ENCODE results near the gene PROSER1. TPM values are rescaled to one million over a fixed set of nuclear protein-coding genes. Genes with fewer than 3 reads are reported as not detected.

Gene PROSER1
- total and polyA plus RNA-seq, 10 of the 15 experiments (the other 5 are each of a cell fraction or from before 2014, with no cell fraction given), result 14.3 to 66.0 (median 26.9) TPM

DNA sequence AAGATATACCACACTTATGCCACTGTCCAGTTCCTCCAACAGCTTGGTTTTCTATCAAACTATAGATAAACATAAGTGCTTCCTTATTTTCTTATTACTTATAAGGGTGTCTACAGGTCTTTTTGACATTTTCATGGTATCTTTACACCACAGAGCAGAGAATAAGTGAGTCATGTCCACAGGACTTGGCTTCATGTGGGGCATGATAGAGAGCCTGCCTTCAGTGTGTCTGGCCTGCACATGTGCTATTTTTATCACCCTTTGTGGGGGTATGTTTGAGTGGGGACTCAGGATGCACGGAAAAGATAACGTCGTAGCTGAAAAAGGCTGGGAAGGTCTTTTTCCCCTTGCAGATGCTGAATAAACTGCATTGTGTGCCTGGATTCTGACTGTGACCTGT, 39.1 kb downstream of the PROSER1 start:
- POLR2A ChIA-PET, result no interaction called here
- FAIRE-seq, result no peak
- Histone ChIP-seq H3K27me3 (replicated peaks in 1 of 2; ENCODE audit: control insufficient read depth in 2 of 2, insufficient read depth in 2 of 2, low read length in 1 of 2) (no peaks in the 10 kb centered on the region; a peak in 1 of 4 replicates), H2AFZ (ENCODE audit: control insufficient read depth, low read depth, low read length) (no peak overlapping the region), H4K20me1 (ENCODE audit: control insufficient read depth, insufficient read depth) (no peaks in the 10 kb centered on the region), H3K27ac (ENCODE audit: control insufficient read depth, insufficient read depth) (no peak overlapping the region), H3K9me3 (replicated peaks; ENCODE audit: control insufficient read depth, insufficient read depth, low read length) (no peaks in the 10 kb centered on the region), H3K4me3 (no peak overlapping the region), H3K4me2 (ENCODE audit: control insufficient read depth, insufficient read depth) (no peak overlapping the region), H3K79me2 (ENCODE audit: control insufficient read depth, insufficient read depth, low read length) (no peaks in the 10 kb centered on the region), H3K9ac (ENCODE audit: control insufficient read depth, insufficient read depth, low read length) (no peak overlapping the region), H3K4me1 (ENCODE audit: control insufficient read depth, insufficient read depth, low read length) (no peaks in the 10 kb centered on the region), H3K36me3 (ENCODE audit: control insufficient read depth in 2 of 2, insufficient read depth in 2 of 2, low read length in 1 of 2) (no peaks in the 10 kb centered on the region)
- CTCF ChIA-PET, result no interaction called here
- RAD21 ChIA-PET (ENCODE audit: unreplicated experiment), result no interaction called here
- SMC1A ChIA-PET (ENCODE audit: uncharacterized antibody, unreplicated experiment), result no interaction called here
- ATAC-seq, result no peak
- in situ Hi-C loops (cut with MboI), result no loop called here
- TF ChIP-seq ZNF24 (IDR thresholded peaks at IDR 0.05), result no peak
- WGBS (ENCODE audit: insufficient coverage, insufficient replicate concordance, low lambda C conversion rate, missing lambda C conversion rate), result 50% methylated on average over 3 of the region's 3 CpGs
- intact Hi-C loops (cut with micrococcal nuclease; ENCODE audit: unreplicated experiment), result no loop called here
- no TSS peak for BruUV-seq (replicated peaks)
- no peak for DNase-seq (ENCODE audit: low read depth, low spot score)

DNA sequence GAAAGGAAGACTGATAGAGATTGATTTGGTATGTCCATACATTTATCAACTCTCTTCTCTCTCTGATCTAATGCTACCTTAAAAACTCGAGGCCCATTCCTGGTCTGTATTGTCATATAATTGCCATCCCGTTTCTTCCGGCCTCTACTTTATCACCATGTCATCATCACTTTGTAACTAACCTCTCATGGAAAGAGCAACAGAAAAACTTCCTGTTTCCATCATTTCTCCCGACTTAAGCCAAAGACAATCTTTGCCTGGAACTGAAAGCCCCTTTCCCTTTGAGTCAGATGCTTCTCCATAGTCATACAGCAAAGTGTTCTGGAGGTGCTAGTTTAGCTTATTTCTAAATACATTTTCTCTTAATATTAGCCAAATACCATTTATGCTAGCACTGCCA, 44.5 kb downstream of the PROSER1 start:
- H3K4me3 ChIP-seq, result no peak overlapping the region
- H3K4me2 ChIP-seq (ENCODE audit: control insufficient read depth, insufficient read depth), result no peak overlapping the region
- FAIRE-seq, result no peak
- WGBS (ENCODE audit: insufficient coverage, insufficient replicate concordance, low lambda C conversion rate, missing lambda C conversion rate), result 8% methylated on average over 4 of the region's 4 CpGs
- H4K20me1 ChIP-seq (ENCODE audit: control insufficient read depth, insufficient read depth), result no peaks in the 10 kb centered on the region
- no peaks in the 10 kb centered on the region for H3K4me1 ChIP-seq (ENCODE audit: control insufficient read depth, insufficient read depth, low read length)
- CTCF ChIA-PET, result interaction anchor here (1.0 kb wide), 1 partner anchor 12 kb away, joined by 3 read pairs; no protein-coding TSS in a partner anchor
- no peak overlapping the region for H2AFZ ChIP-seq (ENCODE audit: control insufficient read depth, low read depth, low read length)
- no peaks in the 10 kb centered on the region for H3K79me2 ChIP-seq (ENCODE audit: control insufficient read depth, insufficient read depth, low read length)
- H3K9ac ChIP-seq (ENCODE audit: control insufficient read depth, insufficient read depth, low read length), result no peak overlapping the region
- intact Hi-C loops (cut with micrococcal nuclease; ENCODE audit: unreplicated experiment) (no loop called here), in situ Hi-C loops (cut with MboI) (no loop called here)
- RAD21 ChIA-PET (ENCODE audit: unreplicated experiment), result no interaction called here
- H3K27me3 ChIP-seq (replicated peaks in 1 of 2; ENCODE audit: control insufficient read depth in 2 of 2, insufficient read depth in 2 of 2, low read length in 1 of 2), result no peaks in the 10 kb centered on the region; a peak in 1 of 4 replicates
- SMC1A ChIA-PET (ENCODE audit: uncharacterized antibody, unreplicated experiment), result interaction anchor here (1.7 kb wide), 1 partner anchor 10 kb away, joined by 4 read pairs; no protein-coding TSS in a partner anchor
- no peak overlapping the region for H3K27ac ChIP-seq (ENCODE audit: control insufficient read depth, insufficient read depth)
- H3K36me3 ChIP-seq (ENCODE audit: control insufficient read depth in 2 of 2, insufficient read depth in 2 of 2, low read length in 1 of 2), result no peaks in the 10 kb centered on the region
- DNase-seq (ENCODE audit: low read depth, low spot score), result no peak
- ATAC-seq, result no peak
- POLR2A ChIA-PET, result no interaction called here
- H3K9me3 ChIP-seq (replicated peaks; ENCODE audit: control insufficient read depth, insufficient read depth, low read length), result no peaks in the 10 kb centered on the region
- BruUV-seq (replicated peaks), result no TSS peak
- TF ChIP-seq ESRRA (IDR thresholded peaks at IDR 0.05; ENCODE audit: low read length) (no peak), EP300 (IDR thresholded peaks at IDR 0.05; ENCODE audit: borderline replicate concordance in 1 of 2, control insufficient read depth in 1 of 2, low read depth in 2 of 2, low read length in 2 of 2) (no peak), RELA (IDR thresholded peaks at IDR 0.05; ENCODE audit: borderline replicate concordance, partially characterized antibody) (no peak), ATF7 (IDR thresholded peaks at IDR 0.05; ENCODE audit: low read depth) (no peak), MYB (IDR thresholded peaks at IDR 0.05; ENCODE audit: borderline replicate concordance, low read depth, low read length) (no peak), ZNF217 (IDR thresholded peaks at IDR 0.05) (no peak), RCOR1 (conservative IDR thresholded peaks at IDR 0.05; ENCODE audit: low read depth, low read length) (no peak), SUPT20H (IDR thresholded peaks at IDR 0.05; ENCODE audit: borderline replicate concordance, control insufficient read depth, low read depth, low read length) (no peak), TCF12 (IDR thresholded peaks at IDR 0.05; ENCODE audit: low read depth, low read length) (no peak), ZNF384 (IDR thresholded peaks at IDR 0.05; ENCODE audit: borderline replicate concordance, low read depth, low read length) (no peak), STAT3 (IDR thresholded peaks at IDR 0.05; ENCODE audit: low read depth, low read length) (no peak), SIN3A (IDR thresholded peaks at IDR 0.05; ENCODE audit: low read depth, low read length) (no peak), SMC3 (IDR thresholded peaks at IDR 0.05; ENCODE audit: borderline replicate concordance, low read length) (no peak)
- TF ChIP-seq, protein P1, sequence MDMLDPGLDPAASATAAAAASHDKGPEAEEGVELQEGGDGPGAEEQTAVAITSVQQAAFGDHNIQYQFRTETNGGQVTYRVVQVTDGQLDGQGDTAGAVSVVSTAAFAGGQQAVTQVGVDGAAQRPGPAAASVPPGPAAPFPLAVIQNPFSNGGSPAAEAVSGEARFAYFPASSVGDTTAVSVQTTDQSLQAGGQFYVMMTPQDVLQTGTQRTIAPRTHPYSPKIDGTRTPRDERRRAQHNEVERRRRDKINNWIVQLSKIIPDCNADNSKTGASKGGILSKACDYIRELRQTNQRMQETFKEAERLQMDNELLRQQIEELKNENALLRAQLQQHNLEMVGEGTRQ (IDR thresholded peaks at IDR 0.05; ENCODE audit: borderline replicate concordance, low read depth, low read length), result no peak
- TF ChIP-seq, protein P2, sequence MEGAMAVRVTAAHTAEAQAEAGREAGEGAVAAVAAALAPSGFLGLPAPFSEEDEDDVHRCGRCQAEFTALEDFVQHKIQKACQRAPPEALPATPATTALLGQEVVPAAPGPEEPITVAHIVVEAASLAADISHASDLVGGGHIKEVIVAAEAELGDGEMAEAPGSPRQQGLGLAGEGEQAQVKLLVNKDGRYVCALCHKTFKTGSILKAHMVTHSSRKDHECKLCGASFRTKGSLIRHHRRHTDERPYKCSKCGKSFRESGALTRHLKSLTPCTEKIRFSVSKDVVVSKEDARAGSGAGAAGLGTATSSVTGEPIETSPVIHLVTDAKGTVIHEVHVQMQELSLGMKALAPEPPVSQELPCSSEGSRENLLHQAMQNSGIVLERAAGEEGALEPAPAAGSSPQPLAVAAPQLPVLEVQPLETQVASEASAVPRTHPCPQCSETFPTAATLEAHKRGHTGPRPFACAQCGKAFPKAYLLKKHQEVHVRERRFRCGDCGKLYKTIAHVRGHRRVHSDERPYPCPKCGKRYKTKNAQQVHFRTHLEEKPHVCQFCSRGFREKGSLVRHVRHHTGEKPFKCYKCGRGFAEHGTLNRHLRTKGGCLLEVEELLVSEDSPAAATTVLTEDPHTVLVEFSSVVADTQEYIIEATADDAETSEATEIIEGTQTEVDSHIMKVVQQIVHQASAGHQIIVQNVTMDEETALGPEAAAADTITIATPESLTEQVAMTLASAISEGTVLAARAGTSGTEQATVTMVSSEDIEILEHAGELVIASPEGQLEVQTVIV (IDR thresholded peaks at IDR 0.05; ENCODE audit: borderline replicate concordance, partially characterized antibody), result no peak

All from GM12878 (cell line).